Ishikawa (cell line): ENCODE results near the gene MACROD2.

Experiments used
- CEBPB ChIP-seq: IDR thresholded peaks from 2 replicates; pipeline ENCODE4 v1.6.1; 2012
- CREB1 ChIP-seq: IDR thresholded peaks from 2 replicates; pipeline ENCODE4 v1.6.1; 2012; ENCODE audit warnings: low read depth
- EGR1 ChIP-seq: IDR thresholded peaks from 2 replicates; pipeline ENCODE4 v1.6.1; 2012
- EP300 ChIP-seq: IDR thresholded peaks from 2 replicates; pipeline ENCODE4 v1.6.1; 2012; ENCODE audit warnings: borderline replicate concordance
- FOXM1 ChIP-seq: IDR thresholded peaks from 2 replicates; pipeline ENCODE4 v1.6.1; 2012; ENCODE audit warnings: low read depth, borderline replicate concordance
- NFIC ChIP-seq: IDR thresholded peaks from 2 replicates; pipeline ENCODE4 v1.6.1; 2012
- RAD21 ChIP-seq: IDR thresholded peaks from 2 replicates; pipeline ENCODE4 v1.6.1; 2012; ENCODE audit warnings: low read depth
- TAF1 ChIP-seq: IDR thresholded peaks from 2 replicates; pipeline ENCODE4 v1.6.1; 2012; ENCODE audit warnings: low read depth, mild to moderate bottlenecking
- TCF12 ChIP-seq: IDR thresholded peaks from 2 replicates; pipeline ENCODE4 v1.6.1; 2012; ENCODE audit warnings: low read depth
- TEAD4 ChIP-seq: IDR thresholded peaks from 2 replicates; pipeline ENCODE4 v1.6.1; 2012
- YY1 ChIP-seq: IDR thresholded peaks from 2 replicates; pipeline ENCODE4 v1.6.1; 2012; ENCODE audit warnings: low read depth
- ZBTB7A ChIP-seq: IDR thresholded peaks from 2 replicates; pipeline ENCODE4 v1.6.1; 2012; ENCODE audit warnings: low read depth
- TF ChIP-seq, protein P1 (sequence below): IDR thresholded peaks from 2 replicates; pipeline ENCODE4 v1.6.1; 2012
- TF ChIP-seq, protein P2 (sequence below): IDR thresholded peaks from 2 replicates; pipeline ENCODE4 v1.6.1; 2012
- TF ChIP-seq, protein P3 (sequence below): IDR thresholded peaks from 2 replicates; pipeline ENCODE4 v1.6.1; 2012; ENCODE audit warnings: low read depth, mild to moderate bottlenecking

The MACROD2 gene

DNA sequence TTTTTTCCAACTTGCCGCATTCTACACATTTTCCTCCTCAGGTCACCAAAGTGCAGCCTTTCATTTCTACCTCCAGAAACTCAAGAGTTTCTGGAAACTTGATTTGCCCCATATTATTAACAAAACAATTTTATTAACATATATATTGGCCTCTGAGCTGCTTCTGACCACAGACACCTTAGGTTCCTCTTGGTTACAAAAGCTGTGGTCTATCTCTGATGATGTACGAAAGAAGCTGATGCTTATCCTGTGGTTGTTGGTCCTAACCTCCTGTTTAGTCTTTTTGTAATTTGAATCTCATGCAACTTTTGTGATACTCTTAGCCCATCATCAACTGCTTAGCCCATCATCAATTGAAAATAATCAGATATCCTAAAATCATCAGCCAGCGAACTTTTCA, 1842.2 kb downstream of the MACROD2 start:
- TF ChIP-seq EP300 (no peak), NFIC (no peak), FOXM1 (no peak), CEBPB (no peak), RAD21 (no peak), YY1 (no peak), EGR1 (no peak), TCF12 (no peak)

DNA sequence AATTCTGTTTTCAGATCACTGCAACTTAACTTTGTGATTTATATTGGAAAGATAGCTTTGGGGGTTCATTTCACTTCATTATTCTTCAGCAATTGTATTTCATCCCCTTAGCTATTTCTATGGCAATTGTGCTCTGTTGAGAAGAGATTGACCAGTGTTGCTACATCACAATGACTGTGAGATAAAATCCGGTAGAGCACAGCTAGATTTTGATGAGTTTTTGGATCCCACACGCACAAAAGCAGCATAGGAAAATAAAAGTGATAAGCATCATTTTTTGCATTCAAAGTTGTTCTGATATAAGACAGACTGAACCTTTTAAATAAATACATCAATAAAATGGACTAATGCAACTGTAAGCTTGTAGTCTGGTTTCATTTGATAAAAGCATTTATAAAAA, 1843.2 kb downstream of the MACROD2 start:
- TF ChIP-seq, protein P1, sequence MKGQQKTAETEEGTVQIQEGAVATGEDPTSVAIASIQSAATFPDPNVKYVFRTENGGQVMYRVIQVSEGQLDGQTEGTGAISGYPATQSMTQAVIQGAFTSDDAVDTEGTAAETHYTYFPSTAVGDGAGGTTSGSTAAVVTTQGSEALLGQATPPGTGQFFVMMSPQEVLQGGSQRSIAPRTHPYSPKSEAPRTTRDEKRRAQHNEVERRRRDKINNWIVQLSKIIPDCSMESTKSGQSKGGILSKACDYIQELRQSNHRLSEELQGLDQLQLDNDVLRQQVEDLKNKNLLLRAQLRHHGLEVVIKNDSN = no peak
- TF ChIP-seq TCF12 (no peak), CREB1 (no peak), CEBPB (no peak), FOXM1 (no peak), EP300 (no peak), YY1 (no peak), EGR1 (no peak), RAD21 (no peak), TEAD4 (no peak), TAF1 (no peak), NFIC (no peak)
- TF ChIP-seq, protein P2, sequence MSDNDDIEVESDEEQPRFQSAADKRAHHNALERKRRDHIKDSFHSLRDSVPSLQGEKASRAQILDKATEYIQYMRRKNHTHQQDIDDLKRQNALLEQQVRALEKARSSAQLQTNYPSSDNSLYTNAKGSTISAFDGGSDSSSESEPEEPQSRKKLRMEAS = no peak

DNA sequence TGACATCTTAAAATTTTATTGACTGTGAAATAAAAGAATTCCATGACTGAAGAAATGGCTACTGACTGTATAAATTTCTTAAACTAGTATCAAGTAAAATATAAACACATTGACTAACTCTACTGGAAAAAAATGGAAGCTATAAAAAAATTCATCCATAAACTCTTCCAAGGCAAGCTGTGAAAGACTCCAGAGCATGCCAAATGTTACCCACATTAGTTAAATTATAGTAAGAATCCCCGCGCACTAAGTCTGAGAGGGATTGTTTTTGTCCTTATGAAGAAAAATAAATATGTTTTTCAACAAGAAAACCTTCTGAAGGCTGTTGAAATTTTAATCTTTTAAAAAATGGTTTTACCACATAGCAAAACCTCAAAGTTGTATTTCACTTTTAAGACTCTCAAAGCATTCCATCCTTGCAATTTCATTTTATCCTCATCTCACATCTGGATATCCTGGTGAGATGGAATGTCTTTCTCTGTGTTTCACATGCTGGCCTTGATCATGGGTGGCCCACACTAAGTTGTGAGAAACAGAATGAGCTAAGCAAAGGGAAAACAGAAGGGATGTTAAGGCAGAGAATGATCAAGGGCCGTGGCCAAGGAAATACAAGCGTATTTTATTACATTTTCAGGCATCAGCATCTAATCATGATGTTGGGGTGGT, 1845.5 kb downstream of the MACROD2 start:
- TF ChIP-seq ZBTB7A (no peak), EP300 (no peak), EGR1 (no peak), CREB1 (no peak), YY1 (no peak), TEAD4 (no peak), TCF12 (no peak), CEBPB (no peak)

DNA sequence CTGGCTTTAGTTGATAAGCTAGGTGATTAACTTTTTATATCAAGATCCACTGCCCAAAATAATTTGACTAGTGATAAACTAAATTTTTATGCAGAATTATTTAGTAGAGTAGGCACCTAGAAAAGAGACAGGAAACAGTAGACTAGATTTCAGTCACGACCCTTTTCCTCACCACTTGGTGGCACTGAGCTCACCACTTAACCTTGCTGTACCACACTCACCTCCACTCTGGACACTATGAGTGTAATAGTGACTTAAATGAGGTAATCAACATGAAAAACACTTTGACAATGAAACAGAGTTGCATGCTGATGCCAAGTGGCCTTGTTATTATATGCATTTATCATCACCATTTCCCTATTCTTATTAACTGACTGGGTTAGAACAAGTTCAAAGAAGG, 1847.6 kb downstream of the MACROD2 start:
- TF ChIP-seq FOXM1 (no peak), EP300 (no peak), YY1 (no peak), CEBPB (no peak), TAF1 (no peak)
- TF ChIP-seq, protein P2 = no peak

DNA sequence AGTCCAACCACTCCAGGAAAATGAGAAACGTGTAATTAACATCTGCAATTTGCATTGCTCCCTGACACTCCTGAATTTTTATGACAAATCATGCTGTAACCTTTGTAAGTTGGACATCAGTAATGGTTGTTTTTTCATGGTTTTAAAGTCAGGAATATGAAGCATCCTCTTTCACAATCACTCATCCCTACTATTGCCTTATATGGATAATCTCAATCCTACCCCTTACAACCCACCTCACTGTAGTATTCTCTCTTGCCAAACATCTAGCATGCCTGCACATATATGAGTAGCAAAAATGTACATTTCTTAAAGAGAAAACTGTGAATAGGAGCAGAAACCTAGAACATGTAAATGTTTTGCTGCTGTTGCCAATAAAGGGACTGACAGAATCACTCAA, 1848.5 kb downstream of the MACROD2 start:
- TF ChIP-seq CREB1 = no peak
- no peak for TF ChIP-seq FOXM1
- TF ChIP-seq TCF12 = no peak

DNA sequence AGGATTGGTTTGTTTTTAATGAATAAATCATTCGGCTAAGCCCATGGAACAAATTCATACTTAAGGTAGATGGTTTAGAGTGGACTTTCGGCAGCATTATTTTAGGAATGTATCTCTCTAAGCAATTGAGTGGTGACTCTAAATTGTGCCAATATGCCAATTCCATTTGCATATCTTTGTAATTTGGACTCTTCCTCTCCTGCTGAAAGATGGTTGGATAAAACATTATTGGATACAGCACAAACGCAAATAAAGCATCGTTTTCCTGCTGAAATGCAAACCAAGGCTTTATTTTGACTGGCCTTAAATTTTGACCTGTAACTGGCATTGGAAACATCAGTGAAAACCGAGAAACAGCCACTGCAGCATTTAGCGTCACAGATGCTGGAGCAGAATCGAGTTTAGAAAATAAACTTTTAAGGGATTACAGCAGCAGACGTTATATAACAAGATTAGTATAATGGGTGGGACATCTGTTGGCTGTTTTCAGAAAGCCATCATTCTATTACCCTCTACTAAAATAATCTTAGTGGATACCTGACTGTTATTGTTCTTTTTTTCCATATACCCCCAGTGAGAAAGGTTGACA, 1852.0 kb downstream of the MACROD2 start:
- TF ChIP-seq ZBTB7A (no peak), TAF1 (no peak), RAD21 (no peak), CEBPB (no peak), EP300 (no peak), TEAD4 (no peak)
- TF ChIP-seq, protein P1 = no peak

DNA sequence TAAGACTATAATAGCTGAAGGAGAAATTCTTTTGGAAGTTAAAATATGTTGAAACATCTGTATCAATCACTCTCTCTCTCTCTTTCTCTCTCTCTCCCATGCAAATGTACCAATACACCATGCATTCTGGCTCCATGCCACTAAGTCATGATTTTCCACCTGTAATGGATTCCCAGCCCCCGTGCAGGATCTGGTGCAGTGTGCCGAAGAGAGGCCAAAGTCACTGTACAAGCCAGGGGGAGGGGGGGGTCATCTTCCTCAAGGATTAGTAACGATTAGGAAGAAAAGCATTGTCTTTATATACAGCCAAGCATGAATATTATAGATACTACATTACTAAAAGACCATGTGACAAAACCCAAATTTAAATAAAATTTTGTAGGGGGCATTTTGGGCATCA, 1852.8 kb downstream of the MACROD2 start:
- no peak for TF ChIP-seq NFIC
- no peak for TF ChIP-seq TEAD4
- TF ChIP-seq RAD21 = no peak
- no peak for TF ChIP-seq ZBTB7A
- TF ChIP-seq, protein P2 = no peak

DNA sequence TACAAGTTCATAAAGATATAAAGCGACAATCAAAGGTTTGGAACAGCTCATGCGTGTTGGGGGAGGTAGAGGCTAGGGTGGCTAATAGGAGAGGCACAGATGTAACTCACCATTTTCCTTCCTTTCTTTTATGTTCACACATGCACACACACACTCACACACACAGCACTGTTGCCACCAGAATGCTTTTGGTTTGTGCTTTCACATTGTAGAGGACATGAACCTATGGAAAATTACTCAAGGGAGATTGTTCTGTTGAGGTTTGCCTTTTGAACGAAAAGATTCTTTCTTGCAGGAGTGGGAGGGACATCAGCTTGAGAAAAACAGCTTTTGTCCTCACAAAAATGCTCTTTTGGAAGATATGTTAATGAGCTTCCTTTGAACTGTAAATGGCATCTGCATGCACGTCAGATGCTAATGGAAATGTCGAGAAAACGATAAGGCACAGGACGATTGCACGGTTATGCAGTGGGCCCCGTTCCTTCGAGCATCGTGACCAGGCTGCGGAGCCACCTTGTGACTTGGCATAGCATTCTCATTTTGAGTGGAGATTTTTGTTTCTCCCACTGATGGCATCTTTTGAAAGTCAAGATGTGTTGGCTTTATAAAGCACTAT, 1853.8 kb downstream of the MACROD2 start:
- TF ChIP-seq ZBTB7A (no peak), RAD21 (no peak), FOXM1 (no peak), CREB1 (no peak), TCF12 (no peak)
- TF ChIP-seq, protein P3, sequence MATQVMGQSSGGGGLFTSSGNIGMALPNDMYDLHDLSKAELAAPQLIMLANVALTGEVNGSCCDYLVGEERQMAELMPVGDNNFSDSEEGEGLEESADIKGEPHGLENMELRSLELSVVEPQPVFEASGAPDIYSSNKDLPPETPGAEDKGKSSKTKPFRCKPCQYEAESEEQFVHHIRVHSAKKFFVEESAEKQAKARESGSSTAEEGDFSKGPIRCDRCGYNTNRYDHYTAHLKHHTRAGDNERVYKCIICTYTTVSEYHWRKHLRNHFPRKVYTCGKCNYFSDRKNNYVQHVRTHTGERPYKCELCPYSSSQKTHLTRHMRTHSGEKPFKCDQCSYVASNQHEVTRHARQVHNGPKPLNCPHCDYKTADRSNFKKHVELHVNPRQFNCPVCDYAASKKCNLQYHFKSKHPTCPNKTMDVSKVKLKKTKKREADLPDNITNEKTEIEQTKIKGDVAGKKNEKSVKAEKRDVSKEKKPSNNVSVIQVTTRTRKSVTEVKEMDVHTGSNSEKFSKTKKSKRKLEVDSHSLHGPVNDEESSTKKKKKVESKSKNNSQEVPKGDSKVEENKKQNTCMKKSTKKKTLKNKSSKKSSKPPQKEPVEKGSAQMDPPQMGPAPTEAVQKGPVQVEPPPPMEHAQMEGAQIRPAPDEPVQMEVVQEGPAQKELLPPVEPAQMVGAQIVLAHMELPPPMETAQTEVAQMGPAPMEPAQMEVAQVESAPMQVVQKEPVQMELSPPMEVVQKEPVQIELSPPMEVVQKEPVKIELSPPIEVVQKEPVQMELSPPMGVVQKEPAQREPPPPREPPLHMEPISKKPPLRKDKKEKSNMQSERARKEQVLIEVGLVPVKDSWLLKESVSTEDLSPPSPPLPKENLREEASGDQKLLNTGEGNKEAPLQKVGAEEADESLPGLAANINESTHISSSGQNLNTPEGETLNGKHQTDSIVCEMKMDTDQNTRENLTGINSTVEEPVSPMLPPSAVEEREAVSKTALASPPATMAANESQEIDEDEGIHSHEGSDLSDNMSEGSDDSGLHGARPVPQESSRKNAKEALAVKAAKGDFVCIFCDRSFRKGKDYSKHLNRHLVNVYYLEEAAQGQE = no peak
